Raji (cell line): ENCODE measurements around the gene ATP5PO.

Experiments
- POLR2A ChIP-seq: IDR thresholded peaks from 2 replicates; pipeline ENCODE4 v1.6.1; 2011; ENCODE audit warnings: low read depth, low read length, control low read depth; ENCODE audit not compliant: insufficient read depth

ATP5PO gene

GRCh38 chr21:33865996-33866575, 49.5 kb downstream of the ATP5PO start:
- no peak for TF ChIP-seq POLR2A

- TF ChIP-seq POLR2A: no peak
These were observed 50.4 kb downstream of the ATP5PO start for GRCh38 chr21:33865176-33865575.

GRCh38 chr21:33864150-33864549, 51.5 kb downstream of the ATP5PO start:
- TF ChIP-seq POLR2A: no peak

GRCh38 chr21:33861125-33861524, 54.5 kb downstream of the ATP5PO start:
- TF ChIP-seq POLR2A: no peak

- no peak for TF ChIP-seq POLR2A
These were observed 55.2 kb downstream of the ATP5PO start for GRCh38 chr21:33860332-33860879.

- no peak for TF ChIP-seq POLR2A
These were observed 56.1 kb downstream of the ATP5PO start for GRCh38 chr21:33859373-33860102.

- no peak for TF ChIP-seq POLR2A
These were observed 56.8 kb downstream of the ATP5PO start for GRCh38 chr21:33858667-33859372.

- TF ChIP-seq POLR2A: no peak
These were observed 57.5 kb downstream of the ATP5PO start for GRCh38 chr21:33857846-33858666.

- TF ChIP-seq POLR2A: no peak
These were observed 58.6 kb downstream of the ATP5PO start for GRCh38 chr21:33856893-33857527.

- no peak for TF ChIP-seq POLR2A
These were observed 60.4 kb downstream of the ATP5PO start for GRCh38 chr21:33855190-33855589.

GRCh38 chr21:33854604-33855003, 61.0 kb downstream of the ATP5PO start:
- TF ChIP-seq POLR2A: no peak
